ENCODE results near the gene ZNF511. TPM values are rescaled to one million over a fixed set of nuclear protein-coding genes. Genes with fewer than 3 reads are reported as not detected.
A peak's percentile ranks its signal among the peaks of the same experiment; 100 is the strongest.

The ZNF511 gene
- total RNA-seq, 1 donor, result 24.6 TPM

DNA sequence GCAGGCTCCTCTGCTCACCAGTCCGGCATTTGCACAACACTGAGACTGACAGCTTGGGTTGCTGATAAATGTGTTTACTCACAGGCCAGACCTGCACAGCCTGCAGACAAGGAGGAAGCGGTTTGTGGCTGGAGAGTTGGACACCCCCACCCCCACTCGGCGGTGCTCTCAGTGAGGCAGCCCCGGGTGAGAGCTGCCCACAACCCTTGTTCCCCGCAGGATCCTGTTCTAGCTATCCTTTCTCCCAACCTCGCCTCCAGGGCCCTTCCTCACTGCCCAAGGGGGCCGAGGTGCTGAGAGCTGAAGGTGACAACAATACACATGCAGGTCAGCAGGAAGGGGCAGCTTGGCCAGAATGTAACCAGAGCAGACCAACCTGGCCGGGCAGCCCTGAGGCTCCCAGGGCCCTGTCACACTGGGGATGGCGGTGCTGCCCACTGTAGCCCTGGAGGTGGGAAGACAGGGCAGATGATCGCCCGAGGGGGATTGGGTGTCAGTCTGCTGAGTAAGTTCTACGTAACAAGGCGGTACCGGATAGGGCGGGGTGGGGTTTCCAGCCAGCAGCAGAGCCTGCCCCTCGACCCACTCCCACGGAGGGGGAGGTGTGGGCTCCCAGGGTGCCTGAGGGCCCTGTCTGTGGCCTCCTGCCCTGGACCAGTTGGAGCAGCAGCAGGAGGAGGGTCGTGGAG lies 30.0 kb upstream of the ZNF511 start:
- Histone ChIP-seq H3K27me3 (ENCODE audit: insufficient read depth, low read length) (peaks cover 19% of the 10 kb centered on the region), H3K9me3 (ENCODE audit: low read depth, low read length) (no peaks in the 10 kb centered on the region), H3K4me1 (ENCODE audit: insufficient read depth, low read length) (no peaks in the 10 kb centered on the region), H3K4me2 (ENCODE audit: insufficient read depth, low read length) (no peak overlapping the region), H4K20me1 (ENCODE audit: insufficient read depth, low read length) (peaks cover 10% of the 10 kb centered on the region), H2AFZ (ENCODE audit: low read length) (no peak overlapping the region), H3K4me3 (ENCODE audit: insufficient read depth, low read length) (no peak overlapping the region), H3K36me3 (ENCODE audit: insufficient read depth, low read length) (peaks cover 24% of the 10 kb centered on the region), H3K27ac (ENCODE audit: low read depth, low read length) (no peak overlapping the region), H3K79me2 (ENCODE audit: insufficient read depth, low read length) (no peaks in the 10 kb centered on the region)
- TF ChIP-seq, protein P1, sequence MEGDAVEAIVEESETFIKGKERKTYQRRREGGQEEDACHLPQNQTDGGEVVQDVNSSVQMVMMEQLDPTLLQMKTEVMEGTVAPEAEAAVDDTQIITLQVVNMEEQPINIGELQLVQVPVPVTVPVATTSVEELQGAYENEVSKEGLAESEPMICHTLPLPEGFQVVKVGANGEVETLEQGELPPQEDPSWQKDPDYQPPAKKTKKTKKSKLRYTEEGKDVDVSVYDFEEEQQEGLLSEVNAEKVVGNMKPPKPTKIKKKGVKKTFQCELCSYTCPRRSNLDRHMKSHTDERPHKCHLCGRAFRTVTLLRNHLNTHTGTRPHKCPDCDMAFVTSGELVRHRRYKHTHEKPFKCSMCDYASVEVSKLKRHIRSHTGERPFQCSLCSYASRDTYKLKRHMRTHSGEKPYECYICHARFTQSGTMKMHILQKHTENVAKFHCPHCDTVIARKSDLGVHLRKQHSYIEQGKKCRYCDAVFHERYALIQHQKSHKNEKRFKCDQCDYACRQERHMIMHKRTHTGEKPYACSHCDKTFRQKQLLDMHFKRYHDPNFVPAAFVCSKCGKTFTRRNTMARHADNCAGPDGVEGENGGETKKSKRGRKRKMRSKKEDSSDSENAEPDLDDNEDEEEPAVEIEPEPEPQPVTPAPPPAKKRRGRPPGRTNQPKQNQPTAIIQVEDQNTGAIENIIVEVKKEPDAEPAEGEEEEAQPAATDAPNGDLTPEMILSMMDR (IDR thresholded peaks at IDR 0.05; ENCODE audit: extremely low read depth, low read depth, low read length), result no peak
- DNase-seq (ENCODE audit: insufficient read length, low spot score, missing footprints), result peak; percentile 91

DNA sequence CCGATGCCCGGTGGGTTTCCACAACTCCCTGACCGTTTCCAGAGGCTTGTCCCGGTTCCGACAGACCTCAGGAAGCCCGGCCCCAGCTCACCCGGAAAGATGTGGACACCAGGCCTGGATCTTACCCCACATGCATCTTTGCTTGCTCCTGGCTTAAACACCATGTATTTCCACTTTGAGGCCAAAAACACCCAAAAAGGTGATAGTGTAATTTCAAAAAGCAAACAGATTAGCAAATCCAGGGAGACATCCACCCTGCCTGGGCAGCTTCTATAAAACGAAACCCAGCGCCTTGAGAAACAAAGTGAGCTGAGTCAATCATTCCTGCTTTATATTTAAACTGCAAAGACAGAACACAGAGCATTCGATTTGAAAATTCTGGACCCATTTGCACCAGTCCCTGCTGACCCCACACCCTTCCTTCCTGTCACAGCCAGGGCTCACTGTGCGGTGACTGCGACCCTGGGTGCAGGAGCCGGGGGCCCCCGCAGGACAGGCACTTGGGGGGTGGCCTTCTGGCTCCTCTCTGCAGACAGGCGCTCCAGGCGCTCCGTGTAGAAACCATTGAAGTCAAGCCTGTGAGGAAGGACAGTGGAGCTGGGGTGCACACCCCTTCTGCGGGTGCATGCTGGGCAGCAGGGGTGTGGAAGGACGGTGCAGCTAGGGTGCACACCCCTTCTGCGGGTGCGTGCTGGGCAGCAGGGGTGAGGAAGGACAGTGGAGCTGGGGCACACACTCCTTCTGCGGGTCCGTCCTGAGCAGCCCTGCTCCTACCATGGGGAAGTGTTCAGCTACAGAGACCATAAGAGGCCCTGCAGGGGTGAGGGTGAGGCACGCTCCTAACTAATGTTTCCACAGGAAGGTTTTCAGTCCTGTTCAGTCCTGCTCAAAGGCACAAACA lies 29.1 kb upstream of the ZNF511 start:
- H4K20me1 ChIP-seq (ENCODE audit: insufficient read depth, low read length), result peaks cover 10% of the 10 kb centered on the region
- no peak overlapping the region for H3K4me2 ChIP-seq (ENCODE audit: insufficient read depth, low read length)
- peaks cover 25% of the 10 kb centered on the region for H3K36me3 ChIP-seq (ENCODE audit: insufficient read depth, low read length)
- H2AFZ ChIP-seq (ENCODE audit: low read length), result no peak overlapping the region
- H3K27ac ChIP-seq (ENCODE audit: low read depth, low read length), result no peak overlapping the region
- H3K9me3 ChIP-seq (ENCODE audit: low read depth, low read length), result no peaks in the 10 kb centered on the region
- TF ChIP-seq, protein P1 (IDR thresholded peaks at IDR 0.05; ENCODE audit: extremely low read depth, low read depth, low read length), result no peak
- H3K4me1 ChIP-seq (ENCODE audit: insufficient read depth, low read length), result no peaks in the 10 kb centered on the region
- H3K27me3 ChIP-seq (ENCODE audit: insufficient read depth, low read length), result peaks cover 19% of the 10 kb centered on the region
- peak; percentile 87 for DNase-seq (ENCODE audit: insufficient read length, low spot score, missing footprints)
- H3K4me3 ChIP-seq (ENCODE audit: insufficient read depth, low read length), result no peak overlapping the region
- H3K79me2 ChIP-seq (ENCODE audit: insufficient read depth, low read length), result no peaks in the 10 kb centered on the region

DNA sequence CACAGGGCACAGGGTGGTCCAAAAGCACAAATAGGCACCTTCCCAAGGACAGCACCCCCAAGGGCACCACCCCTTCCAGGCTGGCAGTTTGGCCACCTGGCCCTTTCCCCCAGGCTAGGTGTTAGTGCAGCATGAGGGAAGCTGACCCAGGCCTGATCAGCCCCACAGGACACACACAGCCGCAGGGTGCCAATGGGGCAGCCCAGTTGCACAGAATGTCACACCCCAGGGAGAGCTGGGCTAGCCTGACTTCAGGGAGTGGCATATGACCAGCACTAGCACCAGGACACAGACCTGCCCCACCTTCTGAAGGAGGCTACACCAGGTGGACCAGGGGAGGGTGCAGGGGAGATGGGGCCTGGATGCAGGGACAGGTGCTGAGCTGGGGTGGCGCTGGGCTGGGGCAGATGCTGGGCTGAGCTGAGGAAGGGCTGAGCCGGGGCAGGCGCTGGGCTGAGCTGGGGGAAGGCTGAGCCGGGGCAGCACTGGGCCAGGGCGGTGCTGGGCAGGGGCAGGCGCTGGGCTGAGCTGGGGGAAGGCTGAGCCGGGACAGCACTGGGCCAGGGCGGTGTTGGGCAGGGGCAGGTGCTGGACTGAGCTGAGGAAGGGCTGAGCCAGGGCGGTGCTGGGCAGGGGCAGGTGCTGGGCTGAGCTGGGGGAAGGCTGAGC lies 28.2 kb upstream of the ZNF511 start:
- no peaks in the 10 kb centered on the region for H3K79me2 ChIP-seq (ENCODE audit: insufficient read depth, low read length)
- H3K9me3 ChIP-seq (ENCODE audit: low read depth, low read length), result no peaks in the 10 kb centered on the region
- TF ChIP-seq, protein P1 (IDR thresholded peaks at IDR 0.05; ENCODE audit: extremely low read depth, low read depth, low read length), result no peak
- DNase-seq (ENCODE audit: insufficient read length, low spot score, missing footprints), result peak; percentile 87
- no peaks in the 10 kb centered on the region for H3K4me1 ChIP-seq (ENCODE audit: insufficient read depth, low read length)
- no peak overlapping the region for H3K4me3 ChIP-seq (ENCODE audit: insufficient read depth, low read length)
- H3K27me3 ChIP-seq (ENCODE audit: insufficient read depth, low read length), result peaks cover 16% of the 10 kb centered on the region
- no peak overlapping the region for H3K27ac ChIP-seq (ENCODE audit: low read depth, low read length)
- no peak overlapping the region for H2AFZ ChIP-seq (ENCODE audit: low read length)
- no peak overlapping the region for H3K4me2 ChIP-seq (ENCODE audit: insufficient read depth, low read length)
- H4K20me1 ChIP-seq (ENCODE audit: insufficient read depth, low read length), result peaks cover 10% of the 10 kb centered on the region
- H3K36me3 ChIP-seq (ENCODE audit: insufficient read depth, low read length), result peaks cover 34% of the 10 kb centered on the region

Data from osteoblast (primary cell).